LNCaP clone FGC (cell line): Measurements from ENCODE around the gene ZNF430.

Experiments used
- DNase-seq: peaks from one replicate; pipeline ENCODE4 v3.0.0-alpha.2; 2011; ENCODE audit warnings: low read depth
- H3K4me3 ChIP-seq: 2 replicates; pipeline ENCODE4 v1.5.1; 2011; ENCODE audit warnings: mild to moderate bottlenecking, low read depth, low read length, control low read depth
- TF ChIP-seq, protein P1 (sequence below): IDR thresholded peaks from 2 replicates; pipeline ENCODE4 v1.5.1; 2012; ENCODE audit warnings: mild to moderate bottlenecking; ENCODE audit not compliant: control insufficient read depth, insufficient read depth; ENCODE audit errors: extremely low read depth

Gene ZNF430

DNA sequence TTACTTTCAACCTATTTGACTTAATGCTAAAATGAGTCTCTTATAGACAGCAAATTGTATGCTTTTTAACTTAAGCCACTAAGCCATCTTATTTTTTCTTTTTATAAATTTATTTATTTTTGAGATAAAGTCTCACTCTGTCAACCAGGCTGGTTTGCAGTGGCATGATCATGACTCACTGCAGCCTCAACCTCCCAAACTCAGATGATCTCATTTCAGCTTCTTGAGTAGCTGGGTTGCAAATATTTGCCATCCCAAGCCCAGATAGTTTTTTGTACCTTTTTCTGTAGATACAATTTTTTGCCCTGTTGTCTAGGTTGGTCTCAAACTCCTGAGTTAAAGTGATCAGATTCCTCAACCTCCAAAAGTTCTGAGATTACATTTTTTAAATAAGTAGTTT, 88.7 kb downstream of the ZNF430 start:
- no peak overlapping the region for H3K4me3 ChIP-seq
- TF ChIP-seq, protein P1, sequence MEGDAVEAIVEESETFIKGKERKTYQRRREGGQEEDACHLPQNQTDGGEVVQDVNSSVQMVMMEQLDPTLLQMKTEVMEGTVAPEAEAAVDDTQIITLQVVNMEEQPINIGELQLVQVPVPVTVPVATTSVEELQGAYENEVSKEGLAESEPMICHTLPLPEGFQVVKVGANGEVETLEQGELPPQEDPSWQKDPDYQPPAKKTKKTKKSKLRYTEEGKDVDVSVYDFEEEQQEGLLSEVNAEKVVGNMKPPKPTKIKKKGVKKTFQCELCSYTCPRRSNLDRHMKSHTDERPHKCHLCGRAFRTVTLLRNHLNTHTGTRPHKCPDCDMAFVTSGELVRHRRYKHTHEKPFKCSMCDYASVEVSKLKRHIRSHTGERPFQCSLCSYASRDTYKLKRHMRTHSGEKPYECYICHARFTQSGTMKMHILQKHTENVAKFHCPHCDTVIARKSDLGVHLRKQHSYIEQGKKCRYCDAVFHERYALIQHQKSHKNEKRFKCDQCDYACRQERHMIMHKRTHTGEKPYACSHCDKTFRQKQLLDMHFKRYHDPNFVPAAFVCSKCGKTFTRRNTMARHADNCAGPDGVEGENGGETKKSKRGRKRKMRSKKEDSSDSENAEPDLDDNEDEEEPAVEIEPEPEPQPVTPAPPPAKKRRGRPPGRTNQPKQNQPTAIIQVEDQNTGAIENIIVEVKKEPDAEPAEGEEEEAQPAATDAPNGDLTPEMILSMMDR = no peak
- DNase-seq = no peak
